Epidermal melanocyte (primary cell): Measurements from ENCODE around the gene PDZD2.
"Not testable (repeated sequence)": the region's sequence is repeated elsewhere in the genome, so short reads cannot be mapped to it uniquely, and the experiment has no call there.

ENCODE experiments used
- DNase-seq: peaks from one replicate; pipeline ENCODE4 v3.0.0; 2011; ENCODE audit warnings: low spot score; ENCODE audit not compliant: insufficient read length

The PDZD2 gene

GRCh38 chr5:31731710-31732301 is 92.9 kb downstream of the PDZD2 start:
- DNase-seq: no peak

- DNase-seq: not testable (repeated sequence)
These were observed 93.9 kb downstream of the PDZD2 start for GRCh38 chr5:31732821-31733220.

GRCh38 chr5:31733371-31733770 is 94.4 kb downstream of the PDZD2 start:
- DNase-seq: peak; percentile 60

- no peak for DNase-seq
These were observed 97.2 kb downstream of the PDZD2 start for GRCh38 chr5:31736127-31736526.

- DNase-seq: no peak
These were observed 99.3 kb downstream of the PDZD2 start for GRCh38 chr5:31738199-31738598.

- no peak for DNase-seq
These were observed 102.6 kb downstream of the PDZD2 start for GRCh38 chr5:31741496-31741895.

GRCh38 chr5:31743678-31744077 is 104.7 kb downstream of the PDZD2 start:
- no peak for DNase-seq

GRCh38 chr5:31748458-31749172 is 109.7 kb downstream of the PDZD2 start:
- no peak for DNase-seq

- DNase-seq: no peak
These were observed 111.3 kb downstream of the PDZD2 start for GRCh38 chr5:31750215-31750614.

GRCh38 chr5:31751610-31752009 is 112.7 kb downstream of the PDZD2 start:
- DNase-seq: no peak

- DNase-seq: no peak
These were observed 114.9 kb downstream of the PDZD2 start for GRCh38 chr5:31753700-31754357.

GRCh38 chr5:31754358-31754704 is 115.4 kb downstream of the PDZD2 start:
- no peak for DNase-seq

- DNase-seq: no peak
These were observed 116.1 kb downstream of the PDZD2 start for GRCh38 chr5:31754741-31755675.

- no peak for DNase-seq
These were observed 116.8 kb downstream of the PDZD2 start for GRCh38 chr5:31755676-31756230.

GRCh38 chr5:31757806-31758205 is 118.9 kb downstream of the PDZD2 start:
- DNase-seq: no peak

- no peak for DNase-seq
These were observed 120.0 kb downstream of the PDZD2 start for GRCh38 chr5:31758803-31759425.

- no peak for DNase-seq
These were observed 121.0 kb downstream of the PDZD2 start for GRCh38 chr5:31759925-31760324.

GRCh38 chr5:31761877-31762276 is 122.9 kb downstream of the PDZD2 start:
- DNase-seq: no peak

- no peak for DNase-seq
These were observed 124.5 kb downstream of the PDZD2 start for GRCh38 chr5:31763424-31763823.

- DNase-seq: not testable (repeated sequence)
These were observed 125.8 kb downstream of the PDZD2 start for GRCh38 chr5:31764687-31765086.
